ENCODE results near the gene PNMA5. TPM values are rescaled to one million over a fixed set of nuclear protein-coding genes. Genes with fewer than 3 reads are reported as not detected.
"Not testable (repeated sequence)": the region's sequence is repeated elsewhere in the genome, so short reads cannot be mapped to it uniquely, and the experiment has no call there.

PNMA5 gene
- 0.33 TPM for polyA plus RNA-seq (ENCODE audit: insufficient read length)
- long read RNA-seq, donor 1, partial matches to known transcripts: 15 of 15 reads
- long read RNA-seq, donor 1, other reads (novel, unspliced or antisense): 0 of 15 reads
- long read RNA-seq, donor 2, partial matches to known transcripts: 25 of 25 reads
- long read RNA-seq, donor 2, other reads (novel, unspliced or antisense): 0 of 25 reads
- long read RNA-seq, donor 3, partial matches to known transcripts: 14 of 14 reads
- long read RNA-seq, donor 3, other reads (novel, unspliced or antisense): 0 of 14 reads
- long read RNA-seq, donor 4, partial matches to known transcripts: 9 of 9 reads
- long read RNA-seq, donor 4, other reads (novel, unspliced or antisense): 0 of 9 reads
- long read RNA-seq, donor 5: 0 reads
- long read RNA-seq, donor 6, partial matches to known transcripts: 40 of 40 reads
- long read RNA-seq, donor 6, other reads (novel, unspliced or antisense): 0 of 40 reads
- long read RNA-seq, donor 7: 0 reads
- long read RNA-seq, donor 8: 0 reads

- DNase-seq: no peak
These were observed at the start of gene PNMA5 for GRCh38 chrX:152993933-152994332. TSS of gene PNMA5 (minus strand) at chrX:152994116. CDS start at chrX:152991598, 2,518 bp downstream.

GRCh38 chrX:153032397-153033118 is 38.6 kb upstream of the PNMA5 start:
- DNase-seq: peak; percentile 46

- DNase-seq: no peak
These were observed 36.9 kb upstream of the PNMA5 start for GRCh38 chrX:153030801-153031200.

GRCh38 chrX:153029875-153030274 is 36.0 kb upstream of the PNMA5 start:
- no peak for DNase-seq

- no peak for DNase-seq
These were observed 35.2 kb upstream of the PNMA5 start for GRCh38 chrX:153029162-153029561.

- DNase-seq: not testable (repeated sequence)
These were observed 34.6 kb upstream of the PNMA5 start for GRCh38 chrX:153028487-153028886.

- not testable (repeated sequence) for DNase-seq
These were observed 32.6 kb upstream of the PNMA5 start for GRCh38 chrX:153026501-153026900.

GRCh38 chrX:153019166-153019565 is 25.2 kb upstream of the PNMA5 start:
- DNase-seq: no peak

- not testable (repeated sequence) for DNase-seq
These were observed 23.3 kb upstream of the PNMA5 start for GRCh38 chrX:153017174-153017573.

- no peak for DNase-seq
These were observed 10.9 kb upstream of the PNMA5 start for GRCh38 chrX:153004780-153005179.

- no peak for DNase-seq
These were observed 10.1 kb upstream of the PNMA5 start for GRCh38 chrX:153003981-153004380.

GRCh38 chrX:153002182-153002581 is 8.3 kb upstream of the PNMA5 start:
- DNase-seq: not testable (repeated sequence)

- no peak for DNase-seq
These were observed 3.4 kb upstream of the PNMA5 start for GRCh38 chrX:152997337-152997736.

- DNase-seq: no peak
These were observed 1.8 kb downstream of the PNMA5 start for GRCh38 chrX:152992115-152992514.

- no peak for DNase-seq
These were observed 2.8 kb downstream of the PNMA5 start for GRCh38 chrX:152991123-152991522.

GRCh38 chrX:152989292-152989658 is 4.6 kb downstream of the PNMA5 start:
- no peak for DNase-seq

GRCh38 chrX:152988536-152989291 is 5.2 kb downstream of the PNMA5 start:
- DNase-seq: no peak

- DNase-seq: no peak
These were observed 6.1 kb downstream of the PNMA5 start for GRCh38 chrX:152987801-152988200.

GRCh38 chrX:152987156-152987555 is 6.8 kb downstream of the PNMA5 start:
- not testable (repeated sequence) for DNase-seq

- DNase-seq: not testable (repeated sequence)
These were observed 8.5 kb downstream of the PNMA5 start for GRCh38 chrX:152985383-152985782.

- DNase-seq: no peak
These were observed 25.7 kb downstream of the PNMA5 start for GRCh38 chrX:152968193-152968592.

- DNase-seq: no peak
These were observed 33.8 kb downstream of the PNMA5 start for GRCh38 chrX:152960115-152960514.

Measured in left kidney (tissue), 8 donors.